ENCODE measurements around the gene MAGI2. TPM values are rescaled to one million over a fixed set of nuclear protein-coding genes. Genes with fewer than 3 reads are reported as not detected.

The MAGI2 gene
- total RNA-seq, 2 experiments from 2014 or later = 0.03 to 0.17 TPM

- no peak for TF ChIP-seq EZH2phosphoT487 (IDR thresholded peaks at IDR 0.05; ENCODE audit: borderline replicate concordance, low read depth, low read length)
- no peak for TF ChIP-seq CTCF (conservative IDR thresholded peaks at IDR 0.05; ENCODE audit: low read length)
- H3K27ac ChIP-seq (ENCODE audit: low read depth, low read length, poor library complexity, severe bottlenecking) = no peak overlapping the region
- no peaks in the 10 kb centered on the region for H3K79me2 ChIP-seq (ENCODE audit: insufficient read depth, low read depth, low read length)
- H3K36me3 ChIP-seq (ENCODE audit: insufficient read depth, low read length) = no peaks in the 10 kb centered on the region
- H3K4me1 ChIP-seq (ENCODE audit: insufficient read depth, low read length, poor library complexity, severe bottlenecking) = no peaks in the 10 kb centered on the region
- ChIA-PET POLR2A (interaction anchor here (0.6 kb wide), 2 partner anchors 351 to 432 kb away, joined by 3 to 4 read pairs; no protein-coding TSS in a partner anchor), CTCF (ENCODE audit: unreplicated experiment) (no interaction called here)
- H3K9me3 ChIP-seq (ENCODE audit: low read length) = no peaks in the 10 kb centered on the region
- H4K20me1 ChIP-seq (ENCODE audit: insufficient read depth, low read length) = no peaks in the 10 kb centered on the region
- H2AFZ ChIP-seq (ENCODE audit: low read length) = no peak overlapping the region
- intact Hi-C loops (cut with micrococcal nuclease; ENCODE audit: unreplicated experiment) = no loop called here
- no TSS peak for BruUV-seq (replicated peaks)
- no peak for DNase-seq (ENCODE audit: low spot score)
- H3K9me2 ChIP-seq (ENCODE audit: insufficient read depth, low read length) = no peaks in the 10 kb centered on the region
- H3K4me2 ChIP-seq (ENCODE audit: low read length) = no peak overlapping the region
- H3K4me3 ChIP-seq (ENCODE audit: low read depth, low read length, poor library complexity, severe bottlenecking) = no peak overlapping the region
These were observed 441.5 kb downstream of the MAGI2 start for GRCh38 chr7:79011921-79012320.

- Histone ChIP-seq H3K9me3 (ENCODE audit: low read length) (no peaks in the 10 kb centered on the region), H3K4me2 (ENCODE audit: low read length) (no peak overlapping the region), H3K79me2 (ENCODE audit: insufficient read depth, low read depth, low read length) (no peaks in the 10 kb centered on the region), H2AFZ (ENCODE audit: low read length) (no peak overlapping the region), H3K36me3 (ENCODE audit: insufficient read depth, low read length) (no peaks in the 10 kb centered on the region), H3K4me3 (ENCODE audit: low read depth, low read length, poor library complexity, severe bottlenecking) (no peak overlapping the region), H3K9me2 (ENCODE audit: insufficient read depth, low read length) (no peaks in the 10 kb centered on the region), H4K20me1 (ENCODE audit: insufficient read depth, low read length) (no peaks in the 10 kb centered on the region), H3K4me1 (ENCODE audit: insufficient read depth, low read length, poor library complexity, severe bottlenecking) (no peaks in the 10 kb centered on the region), H3K27ac (ENCODE audit: low read depth, low read length, poor library complexity, severe bottlenecking) (no peak overlapping the region)
- ChIA-PET CTCF (ENCODE audit: unreplicated experiment) (no interaction called here), POLR2A (interaction anchor here (0.6 kb wide), 2 partner anchors 18 to 19 kb away, joined by 3 read pairs; no protein-coding TSS in a partner anchor)
- TF ChIP-seq CTCF (conservative IDR thresholded peaks at IDR 0.05; ENCODE audit: low read length) (no peak), EZH2phosphoT487 (IDR thresholded peaks at IDR 0.05; ENCODE audit: borderline replicate concordance, low read depth, low read length) (no peak)
- no peak for DNase-seq (ENCODE audit: low spot score)
- intact Hi-C loops (cut with micrococcal nuclease; ENCODE audit: unreplicated experiment) = no loop called here
- no TSS peak for BruUV-seq (replicated peaks)
These were observed 443.8 kb downstream of the MAGI2 start for GRCh38 chr7:79009647-79010046.

- Histone ChIP-seq H3K36me3 (ENCODE audit: insufficient read depth, low read length) (no peaks in the 10 kb centered on the region), H2AFZ (ENCODE audit: low read length) (no peak overlapping the region), H4K20me1 (ENCODE audit: insufficient read depth, low read length) (no peaks in the 10 kb centered on the region), H3K4me1 (ENCODE audit: insufficient read depth, low read length, poor library complexity, severe bottlenecking) (no peaks in the 10 kb centered on the region), H3K4me3 (ENCODE audit: low read depth, low read length, poor library complexity, severe bottlenecking) (no peak overlapping the region), H3K27ac (ENCODE audit: low read depth, low read length, poor library complexity, severe bottlenecking) (no peak overlapping the region), H3K79me2 (ENCODE audit: insufficient read depth, low read depth, low read length) (no peaks in the 10 kb centered on the region), H3K4me2 (ENCODE audit: low read length) (no peak overlapping the region), H3K9me2 (ENCODE audit: insufficient read depth, low read length) (no peaks in the 10 kb centered on the region), H3K9me3 (ENCODE audit: low read length) (no peaks in the 10 kb centered on the region)
- CTCF ChIA-PET (ENCODE audit: unreplicated experiment) = no interaction called here
- POLR2A ChIA-PET = interaction anchor here (0.6 kb wide), 1 partner anchor 20 kb away, joined by 3 read pairs; no protein-coding TSS in a partner anchor
- intact Hi-C loops (cut with micrococcal nuclease; ENCODE audit: unreplicated experiment) = no loop called here
- DNase-seq (ENCODE audit: low spot score) = no peak
- TF ChIP-seq EZH2phosphoT487 (IDR thresholded peaks at IDR 0.05; ENCODE audit: borderline replicate concordance, low read depth, low read length) (no peak), CTCF (conservative IDR thresholded peaks at IDR 0.05; ENCODE audit: low read length) (no peak)
- no TSS peak for BruUV-seq (replicated peaks)
These were observed 444.7 kb downstream of the MAGI2 start for GRCh38 chr7:79008786-79009185.
